Caki2 (cell line): Measurements from ENCODE around the gene CBFA2T3. TPM values are rescaled to one million over a fixed set of nuclear protein-coding genes. Genes with fewer than 3 reads are reported as not detected.
A peak's percentile ranks its signal among the peaks of the same experiment; 100 is the strongest.

Experiments used
- DNase-seq: peaks from one replicate; pipeline ENCODE4 v3.0.0-alpha.2; 2015; ENCODE audit warnings: low read depth
- in situ Hi-C: cut with HindIII; loops from 2 replicates; pipeline ENCODE4 v1.10.0; 2016; ENCODE audit warnings: low sequenced_read_pairs, low pct_unique_long_range_greater_than_20kb, mixed read lengths
- total RNA-seq: library from RNA; depleted of rRNA; stranded (reverse); fragments of >200 nt; shearing (Covaris generic); gene quantifications from 2 replicates; pipeline ENCODE4 v1.2.3, GENCODE V29; 2014; ENCODE audit warnings: low replicate concordance; rRNA removed

CBFA2T3 gene
- total RNA-seq, 1 experiment from 2014 or later, result 0.27 TPM

DNA sequence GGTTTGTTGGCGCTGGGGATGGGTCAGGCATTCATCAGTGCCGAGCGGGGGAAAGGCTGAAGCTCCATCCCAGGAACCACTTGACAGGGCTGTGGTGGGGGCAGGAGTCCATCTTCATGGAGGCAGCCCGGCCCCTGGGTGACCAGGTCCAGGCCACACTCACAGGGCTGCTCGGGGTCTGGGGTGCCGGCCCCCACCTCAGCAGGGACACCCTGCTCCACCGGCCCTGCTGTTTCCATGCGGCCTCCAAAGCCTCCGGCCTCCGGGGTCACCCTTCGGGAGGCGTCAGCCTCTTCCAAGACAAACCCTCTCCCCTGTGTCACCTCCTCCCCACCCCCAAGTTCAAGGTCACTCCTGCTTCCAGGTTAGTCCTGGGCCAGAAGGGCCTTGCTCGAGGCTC is 142.3 kb downstream of the CBFA2T3 start:
- no peak for DNase-seq
- in situ Hi-C loops, result no loop called here

DNA sequence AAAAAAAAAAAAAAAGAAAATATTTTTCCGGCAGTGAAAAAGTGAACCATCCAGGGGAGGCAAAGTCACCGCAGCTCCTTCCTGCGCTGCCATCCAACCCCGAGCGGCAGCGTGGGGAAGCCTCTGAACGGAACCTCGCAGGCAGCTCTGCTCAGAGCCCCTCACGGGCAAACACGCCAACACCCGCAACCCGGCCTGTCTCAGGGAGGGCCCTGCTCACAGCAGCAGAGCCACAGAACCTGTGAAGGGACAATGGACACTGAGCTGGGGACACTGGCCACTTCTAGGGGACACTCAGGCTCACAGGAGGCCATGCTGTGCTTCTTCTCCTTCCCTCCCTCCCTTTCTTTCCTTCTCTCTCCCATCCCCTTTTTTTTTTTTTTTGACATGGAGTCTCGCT is 143.9 kb downstream of the CBFA2T3 start:
- DNase-seq, result no peak
- in situ Hi-C loops, result no loop called here

DNA sequence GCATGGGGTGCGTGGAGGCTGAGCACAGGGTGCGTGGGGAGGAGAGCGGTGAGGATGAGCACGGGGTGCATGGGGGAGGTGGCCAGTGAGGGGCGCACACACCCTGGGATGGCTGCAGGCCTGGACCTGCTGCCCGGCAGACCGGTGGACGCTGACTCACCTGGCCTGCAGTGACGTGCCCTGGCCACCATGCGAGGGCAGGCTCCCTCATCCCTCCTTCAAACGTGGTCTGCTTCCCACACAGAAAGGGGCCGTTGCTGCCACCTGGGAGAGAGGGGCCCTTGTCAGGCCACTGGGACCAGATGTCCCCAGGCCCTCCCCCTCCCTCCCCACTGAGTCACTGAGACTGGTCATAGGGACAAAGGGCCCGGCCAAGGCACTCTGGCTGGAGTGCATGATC is 145.2 kb downstream of the CBFA2T3 start:
- DNase-seq, result peak; percentile 33
- in situ Hi-C loops, result no loop called here

DNA sequence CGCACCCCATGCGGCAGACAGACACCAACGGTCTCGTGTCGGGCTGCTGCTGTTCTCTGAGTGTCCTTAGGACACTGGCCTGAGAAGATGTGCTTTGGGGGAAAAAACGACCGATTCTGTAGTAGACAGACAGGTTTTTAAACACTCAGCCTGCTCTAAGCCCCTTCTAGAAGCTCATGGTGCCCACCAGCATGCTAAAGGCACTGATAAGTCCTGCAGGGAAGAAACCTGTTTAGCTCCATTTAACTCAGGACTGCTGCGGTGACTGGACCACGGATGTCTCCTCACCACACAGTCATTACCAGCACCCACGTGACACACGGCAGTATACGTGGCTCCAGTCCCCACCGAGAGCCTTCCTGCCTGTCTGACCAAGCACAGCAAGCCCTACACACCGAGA is 146.2 kb downstream of the CBFA2T3 start:
- no peak for DNase-seq
- in situ Hi-C loops, result no loop called here

DNA sequence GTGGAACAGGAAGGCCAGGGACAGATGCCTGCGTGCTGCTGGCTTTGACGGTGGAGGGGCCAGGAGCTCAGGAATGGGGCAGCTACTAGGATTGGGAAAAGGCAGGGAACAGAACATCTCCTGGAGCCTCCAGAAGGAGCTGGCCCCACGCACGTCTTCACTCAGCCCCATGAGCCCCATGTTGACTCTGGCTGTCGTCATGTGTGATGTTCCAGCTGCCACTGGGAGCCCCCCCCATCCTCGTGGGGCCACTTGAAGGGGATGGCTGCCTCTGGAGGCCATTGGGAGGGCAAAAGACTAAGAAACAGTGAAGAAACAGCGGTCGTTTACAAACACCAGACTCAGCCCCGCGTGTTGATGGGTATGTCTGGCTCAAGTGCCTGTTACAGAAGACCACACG is 146.7 kb downstream of the CBFA2T3 start:
- in situ Hi-C loops, result no loop called here
- no peak for DNase-seq

DNA sequence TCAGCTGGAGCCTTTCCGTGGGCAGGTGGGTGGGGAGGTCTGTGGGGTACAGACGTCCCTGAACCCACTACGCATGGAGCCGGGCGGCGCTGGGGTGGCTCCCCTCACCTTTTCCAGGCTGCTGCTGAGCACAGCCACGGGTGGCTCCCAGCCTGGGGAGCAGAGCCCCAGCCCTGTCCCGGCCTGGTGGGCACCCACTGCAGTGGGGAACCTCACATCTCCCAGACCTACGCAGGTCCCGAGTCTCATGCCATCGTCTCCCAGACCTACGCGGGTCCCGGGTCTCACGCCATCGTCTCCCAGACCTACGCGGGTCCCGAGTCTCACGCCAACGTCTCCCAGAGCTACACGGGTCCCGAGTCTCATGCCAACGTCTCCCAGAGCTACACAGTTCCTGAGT is 148.3 kb downstream of the CBFA2T3 start:
- DNase-seq, result no peak
- in situ Hi-C loops, result no loop called here

DNA sequence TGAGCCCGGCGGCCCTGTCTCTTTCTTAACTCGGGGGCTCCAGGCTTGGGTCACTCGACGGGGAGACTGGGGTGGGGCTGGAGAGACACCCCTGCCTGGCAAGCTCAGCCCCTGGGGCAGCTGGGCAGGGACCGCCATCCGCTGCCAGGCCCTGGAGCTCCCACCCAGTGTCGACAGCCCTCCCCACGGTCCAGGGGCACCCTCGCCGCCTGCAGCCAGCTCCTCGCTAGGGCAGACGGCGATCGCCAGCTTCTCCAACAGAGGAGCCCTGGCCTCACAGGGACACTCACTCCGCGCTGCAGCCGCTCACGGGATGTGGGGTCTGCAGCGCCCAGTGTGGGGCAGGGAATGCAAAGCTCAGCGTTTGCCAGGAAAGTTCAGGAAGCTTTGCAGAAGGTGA is 149.3 kb downstream of the CBFA2T3 start:
- no peak for DNase-seq
- in situ Hi-C loops, result no loop called here

DNA sequence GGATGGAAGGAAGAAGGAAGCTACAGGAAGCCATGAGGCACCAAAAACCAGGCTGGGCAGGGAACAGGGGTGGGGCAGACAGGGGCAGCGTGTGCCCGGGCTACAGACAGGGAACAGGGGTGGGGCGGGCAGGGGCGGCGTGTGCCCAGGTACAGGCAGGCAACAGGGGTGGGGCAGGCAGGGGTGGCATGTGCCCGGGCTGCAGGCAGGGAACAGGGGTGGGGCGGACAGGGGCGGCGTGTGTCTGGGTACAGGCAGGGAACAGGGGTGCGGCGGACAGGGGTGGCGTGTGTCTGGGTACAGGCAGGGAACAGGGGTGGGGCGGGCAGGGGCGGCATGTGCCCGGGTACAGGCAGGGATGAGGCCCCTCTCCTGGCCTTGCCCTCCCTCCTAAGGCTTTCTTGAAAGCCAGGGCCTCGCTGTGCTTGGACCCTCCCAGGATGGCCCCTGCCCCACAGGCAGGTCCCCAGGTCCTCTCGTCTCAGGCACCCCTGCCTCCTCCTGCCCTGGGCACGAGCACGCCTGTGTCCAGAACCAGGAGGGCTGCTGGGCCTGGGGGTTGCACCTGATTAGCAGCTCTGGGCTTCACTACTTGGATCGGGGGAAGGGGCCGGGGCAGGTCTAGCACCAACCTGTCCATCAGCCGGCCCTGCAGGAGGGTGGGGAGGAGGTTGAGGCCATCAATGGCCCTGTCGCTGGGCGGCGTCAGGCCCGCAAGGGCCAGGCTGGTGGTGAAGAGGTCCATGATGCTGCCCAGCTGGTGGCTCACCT is 150.8 kb downstream of the CBFA2T3 start:
- no peak for DNase-seq
- in situ Hi-C loops, result no loop called here

DNA sequence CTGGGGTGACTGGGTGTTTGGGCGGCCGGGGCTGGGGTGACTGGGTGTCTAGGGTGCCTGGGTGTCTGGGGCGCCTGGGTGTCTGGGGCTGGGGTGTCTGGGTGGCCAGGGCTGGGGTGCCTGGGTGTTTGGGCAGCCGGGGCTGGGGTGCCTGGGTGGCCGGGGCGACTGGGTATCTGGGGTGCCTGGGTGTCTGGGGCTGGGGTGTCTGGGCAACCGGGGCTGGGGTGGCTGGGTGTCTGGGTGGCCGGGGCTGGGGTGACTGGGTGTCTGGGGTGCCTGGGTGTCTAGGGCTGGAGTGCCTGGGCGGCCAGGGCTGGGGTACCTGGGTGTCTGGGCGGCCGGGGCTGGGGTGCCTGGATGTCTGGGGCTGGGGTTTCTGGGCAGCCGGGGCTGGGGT is 151.9 kb downstream of the CBFA2T3 start:
- in situ Hi-C loops, result no loop called here
- no peak for DNase-seq

Other genes starting within 250 kb of the CBFA2T3 start
- gene PIEZO1, start 192.0 kb downstream of the CBFA2T3 start, total RNA-seq, result 81.1 and 82.0 TPM in 2 replicates
- 23.1 and 24.6 TPM in 2 replicates for gene CDT1, start 173.4 kb downstream of the CBFA2T3 start, total RNA-seq
- gene APRT, start 165.3 kb downstream of the CBFA2T3 start, total RNA-seq, result 262 and 321 TPM in 2 replicates
- 20.8 and 20.9 TPM in 2 replicates for gene GALNS, start 120.3 kb downstream of the CBFA2T3 start, total RNA-seq
- 40.9 and 48.8 TPM in 2 replicates for gene TRAPPC2L, start 120.1 kb downstream of the CBFA2T3 start, total RNA-seq
- gene PABPN1L, start 110.5 kb downstream of the CBFA2T3 start, total RNA-seq, result not detected in 2 replicates
- gene ACSF3, start 116.6 kb upstream of the CBFA2T3 start, total RNA-seq, result 36.5 and 45.4 TPM in 2 replicates
- 0.51 and 1.0 TPM in 2 replicates for gene CDH15, start 194.5 kb upstream of the CBFA2T3 start, total RNA-seq
- gene SLC22A31, start 223.3 kb upstream of the CBFA2T3 start, total RNA-seq, result not detected in 2 replicates
- gene ZNF778, start 240.5 kb upstream of the CBFA2T3 start, total RNA-seq, result 8.7 and 14.5 TPM in 2 replicates